GM18499 (cell line): Measurements from ENCODE around the gene MEF2D.

ENCODE experiments used
- ATAC-seq: cut with Tn5 transposase; IDR thresholded peaks from one replicate; pipeline ENCODE4 v1.9.1; 2021; ENCODE audit warnings: moderate number of reproducible peaks; ENCODE audit not compliant: insufficient read depth, unreplicated experiment

MEF2D gene

DNA sequence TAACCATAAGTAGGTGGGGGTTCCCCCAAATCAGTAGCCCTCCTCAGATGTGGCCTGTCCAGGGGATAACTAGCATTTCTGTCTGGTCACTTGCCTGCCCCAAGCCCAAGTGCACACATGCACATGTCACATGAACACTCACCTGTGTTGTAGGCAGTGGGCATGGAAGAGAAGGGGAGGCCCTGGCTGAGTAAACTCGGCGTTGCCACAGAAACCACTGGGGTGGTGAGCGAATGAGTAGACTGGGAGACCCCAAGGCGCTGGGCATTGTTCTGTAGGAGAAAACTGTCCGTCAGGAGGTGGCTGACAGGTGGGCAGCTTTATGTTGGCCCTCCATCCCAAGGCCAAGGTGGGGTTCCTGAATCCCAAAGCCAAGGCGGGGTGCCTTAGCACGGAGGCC is 25.6 kb downstream of the MEF2D start:
- ATAC-seq, result no peak

DNA sequence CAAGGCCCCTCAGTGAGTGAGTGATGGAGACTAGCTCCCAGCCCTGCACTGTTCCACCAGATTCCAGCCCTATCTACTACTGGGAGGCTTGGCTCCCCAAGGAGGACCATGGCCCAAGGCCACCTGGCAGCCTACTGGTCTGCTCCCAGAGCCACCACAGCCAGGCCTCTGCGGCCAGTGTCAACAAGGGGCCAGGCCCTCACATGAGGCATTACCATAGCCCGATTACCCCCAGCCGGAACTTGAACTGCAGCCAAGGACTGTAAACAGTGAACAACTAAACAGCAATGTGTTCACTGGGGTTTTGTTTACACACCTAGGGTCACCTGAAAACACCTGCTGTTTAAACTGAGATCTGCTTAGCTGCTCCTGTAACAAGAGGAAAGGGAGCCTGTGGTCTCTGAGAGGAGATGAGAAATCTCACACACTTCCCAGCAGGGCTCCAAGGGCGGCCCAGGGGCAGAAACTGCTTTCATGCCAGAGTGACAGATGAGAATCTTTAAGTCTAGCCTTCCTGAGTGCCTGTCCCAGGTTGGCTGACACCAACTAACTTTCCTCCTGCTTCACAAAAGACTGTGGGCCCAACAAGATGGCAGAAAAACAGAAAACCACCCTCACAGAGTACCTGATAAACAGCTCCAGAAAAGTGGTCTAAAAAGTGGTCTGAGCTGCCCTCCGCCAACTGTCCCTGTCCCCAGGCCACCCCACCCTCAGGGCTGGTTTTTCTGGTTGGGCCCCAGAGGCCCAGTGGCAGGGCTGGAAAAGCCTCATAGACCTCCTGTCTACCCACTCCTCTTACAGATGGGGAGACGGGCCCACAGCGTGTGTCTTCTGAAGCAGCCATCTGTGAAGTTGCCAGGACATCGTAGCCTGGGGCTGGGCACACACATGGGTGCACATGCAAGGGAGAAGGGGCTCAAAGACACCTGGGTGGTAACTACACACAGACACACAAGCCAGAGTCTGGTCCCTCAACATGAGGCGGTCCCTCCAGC is 28.8 kb downstream of the MEF2D start:
- no peak for ATAC-seq

DNA sequence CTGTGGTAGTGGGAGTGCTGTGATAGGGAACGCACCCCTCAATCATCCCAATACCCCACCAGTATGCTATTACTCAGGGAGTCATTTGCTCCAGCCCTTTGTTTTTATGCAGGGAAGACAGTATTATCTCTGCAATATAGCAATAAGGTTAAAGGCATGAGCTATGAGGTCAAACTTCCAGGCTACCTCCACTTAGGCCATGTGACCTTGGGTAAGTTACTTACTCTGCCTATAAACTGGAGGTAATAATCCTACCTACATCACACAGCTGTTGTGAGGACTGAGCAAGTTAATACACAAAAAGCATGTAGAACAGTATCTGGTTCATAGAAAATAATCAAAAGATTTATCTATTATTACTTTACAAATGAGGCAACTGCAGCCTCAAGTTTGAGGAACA is 30.1 kb downstream of the MEF2D start:
- no peak for ATAC-seq

DNA sequence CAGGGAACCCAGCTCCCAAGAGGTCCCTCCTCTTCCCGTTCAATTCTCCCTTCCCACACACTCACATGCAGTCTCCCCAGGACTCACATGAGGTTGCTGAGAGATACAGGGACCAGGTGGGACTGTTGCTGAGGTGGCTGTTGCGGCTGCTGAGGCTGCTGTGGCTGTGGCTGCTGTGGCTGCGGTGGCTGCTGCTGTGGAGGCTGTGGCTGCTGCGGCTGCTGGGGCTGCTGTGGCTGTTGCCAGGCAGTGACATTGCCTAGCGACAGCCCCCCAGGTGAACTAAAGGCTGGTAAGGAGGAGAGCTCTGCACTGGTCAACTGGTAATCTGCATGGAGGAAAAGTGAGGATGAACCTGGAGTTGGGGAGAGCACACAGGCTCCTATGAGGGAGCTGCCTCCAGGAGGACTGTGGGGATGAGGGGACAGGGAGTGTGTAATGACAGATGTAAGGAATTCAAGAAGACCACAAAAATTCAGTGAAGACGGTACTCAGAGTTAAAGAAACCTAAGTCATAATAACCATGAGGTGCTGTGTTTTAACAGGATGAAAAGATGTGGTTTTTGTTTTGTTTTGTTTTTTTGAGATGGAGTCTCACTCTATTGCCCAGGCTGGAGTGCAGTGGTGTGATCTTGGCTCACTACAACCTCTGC is 31.8 kb downstream of the MEF2D start:
- no peak for ATAC-seq

DNA sequence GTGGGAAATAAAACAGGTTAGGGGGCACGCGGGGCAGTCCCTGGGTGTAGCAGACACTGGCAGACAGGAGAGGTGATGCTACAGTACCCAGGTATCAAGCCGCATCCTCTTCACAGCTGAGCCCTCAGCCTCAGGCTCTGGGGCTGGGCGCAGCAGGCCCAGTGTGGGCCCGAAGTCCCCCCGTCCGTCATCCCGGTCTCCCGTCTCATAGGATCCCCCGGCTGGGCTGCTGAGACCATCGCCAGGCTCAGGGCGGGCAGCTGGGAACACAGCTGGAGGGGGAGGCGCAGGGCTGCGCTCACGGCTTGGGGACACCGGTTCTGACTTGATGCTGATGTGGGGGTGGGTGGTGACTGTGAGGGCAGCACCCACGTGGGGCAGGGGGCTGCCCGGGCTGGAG is 32.7 kb downstream of the MEF2D start:
- ATAC-seq, result no peak

DNA sequence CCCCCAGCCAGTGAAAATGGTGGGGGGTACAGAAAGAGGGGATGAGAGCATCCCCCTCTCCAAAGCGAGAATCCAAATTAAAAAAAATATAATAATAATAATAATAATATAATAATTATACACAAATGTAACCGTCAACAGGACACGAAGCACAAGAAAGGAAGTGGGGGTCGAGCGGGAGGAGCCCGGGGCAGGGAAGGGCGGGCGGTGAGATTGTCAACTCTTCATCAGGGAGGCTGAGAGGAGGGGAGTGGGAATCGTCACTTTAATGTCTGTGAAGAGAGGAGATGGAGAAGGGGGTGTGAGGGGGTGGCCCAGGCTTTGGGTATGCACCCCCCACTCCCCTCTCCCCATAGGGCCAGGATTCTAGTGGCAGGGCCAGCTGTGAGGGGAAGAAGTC is 33.2 kb downstream of the MEF2D start:
- ATAC-seq, result no peak

DNA sequence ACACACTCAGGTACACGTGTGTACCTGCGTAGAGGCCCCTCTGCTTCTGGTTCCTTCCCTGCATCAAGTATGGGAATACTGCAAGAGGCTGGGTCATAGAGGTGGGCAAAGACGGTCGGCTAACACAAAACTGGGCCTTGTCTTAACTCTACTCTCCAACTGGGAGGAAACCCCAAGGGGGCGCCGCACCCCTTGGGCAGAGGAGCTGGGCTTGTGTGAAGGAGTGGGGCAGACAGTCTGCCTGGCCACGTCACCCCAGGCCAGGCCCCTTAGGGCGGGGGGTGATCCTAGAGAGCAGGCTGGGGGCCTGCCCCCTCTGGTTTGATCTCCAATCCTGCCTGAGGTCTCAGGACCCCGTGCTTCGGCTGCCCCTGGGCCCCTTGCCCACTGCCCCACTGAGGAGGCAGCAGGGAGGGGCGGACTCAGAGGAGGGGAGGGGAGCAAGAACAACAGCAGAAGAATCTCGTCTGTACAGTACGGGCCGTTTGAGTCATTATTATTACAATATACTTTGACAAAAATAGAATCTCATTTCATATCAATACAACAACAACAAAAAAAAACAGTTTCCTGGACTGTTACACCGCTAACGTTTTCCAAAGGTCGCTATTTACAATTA is 34.7 kb downstream of the MEF2D start:
- ATAC-seq, result no peak

DNA sequence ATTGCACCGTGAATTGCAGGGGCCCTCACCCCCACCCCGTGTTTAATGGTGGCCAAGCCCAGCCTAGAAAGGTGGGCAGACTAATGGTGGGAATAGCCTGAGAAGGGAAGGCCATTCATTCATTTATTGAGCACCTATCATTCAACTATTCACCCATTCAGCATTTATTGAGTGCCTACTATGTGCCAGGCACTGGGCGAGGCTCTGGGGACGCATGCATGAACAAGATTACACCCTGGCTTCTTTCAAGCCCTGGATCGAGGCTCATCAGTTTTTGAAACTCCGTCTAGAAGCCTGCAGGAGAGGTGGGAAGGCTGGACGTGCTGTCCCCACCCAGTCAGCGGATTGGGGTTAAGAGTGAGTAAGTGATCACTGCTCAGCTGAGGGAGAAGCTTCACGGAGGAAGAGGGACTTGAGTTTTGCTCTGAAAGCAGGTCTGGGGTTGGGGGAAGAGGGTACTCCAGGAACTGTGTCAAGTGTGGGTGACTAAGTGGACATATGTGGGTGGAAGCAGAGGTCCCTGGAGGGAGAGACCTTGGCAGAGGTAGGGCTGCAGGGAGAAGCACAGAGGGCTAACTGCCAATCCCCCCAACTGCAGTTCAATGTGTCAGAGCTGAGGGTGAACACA is 35.6 kb downstream of the MEF2D start:
- no peak for ATAC-seq

DNA sequence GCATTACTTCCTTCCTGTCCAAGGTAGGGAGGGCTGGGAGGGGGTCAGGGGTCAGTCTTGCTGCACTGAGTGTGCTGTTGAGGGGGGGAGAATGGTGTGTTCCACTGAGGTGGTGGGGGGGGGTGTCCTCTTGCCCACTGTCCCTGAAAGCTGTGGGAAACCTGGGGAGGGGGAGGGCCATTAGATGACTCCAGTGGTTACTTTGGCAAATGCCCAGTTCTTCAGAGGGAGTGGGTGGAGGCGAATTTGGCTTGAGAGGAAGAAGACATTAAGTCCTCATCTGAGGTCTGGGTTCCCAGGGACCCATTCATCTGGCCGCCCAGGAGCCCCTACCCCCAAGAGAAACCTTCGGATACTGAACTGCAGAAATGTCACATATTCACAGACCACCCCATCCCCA is 36.2 kb downstream of the MEF2D start:
- ATAC-seq, result no peak

DNA sequence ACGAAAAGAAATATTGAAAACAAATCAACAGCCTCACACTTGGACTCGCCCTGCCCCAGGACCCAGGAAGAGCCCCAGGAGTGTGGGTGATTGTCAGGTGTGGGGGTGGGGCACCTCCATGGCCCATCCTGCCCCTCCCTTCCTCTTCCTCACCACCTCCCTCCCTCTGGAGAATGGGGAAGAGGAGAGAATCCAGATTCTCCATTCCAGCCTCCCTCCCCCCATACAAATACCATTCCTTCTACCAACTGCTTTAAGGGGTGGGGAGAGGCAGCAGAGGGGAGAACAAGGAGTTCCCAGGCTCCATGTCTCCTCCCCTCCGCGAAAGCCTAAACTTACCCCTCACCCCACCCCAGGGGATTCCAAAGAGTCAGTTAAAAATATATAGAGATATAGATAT is 36.7 kb downstream of the MEF2D start:
- ATAC-seq, result no peak

DNA sequence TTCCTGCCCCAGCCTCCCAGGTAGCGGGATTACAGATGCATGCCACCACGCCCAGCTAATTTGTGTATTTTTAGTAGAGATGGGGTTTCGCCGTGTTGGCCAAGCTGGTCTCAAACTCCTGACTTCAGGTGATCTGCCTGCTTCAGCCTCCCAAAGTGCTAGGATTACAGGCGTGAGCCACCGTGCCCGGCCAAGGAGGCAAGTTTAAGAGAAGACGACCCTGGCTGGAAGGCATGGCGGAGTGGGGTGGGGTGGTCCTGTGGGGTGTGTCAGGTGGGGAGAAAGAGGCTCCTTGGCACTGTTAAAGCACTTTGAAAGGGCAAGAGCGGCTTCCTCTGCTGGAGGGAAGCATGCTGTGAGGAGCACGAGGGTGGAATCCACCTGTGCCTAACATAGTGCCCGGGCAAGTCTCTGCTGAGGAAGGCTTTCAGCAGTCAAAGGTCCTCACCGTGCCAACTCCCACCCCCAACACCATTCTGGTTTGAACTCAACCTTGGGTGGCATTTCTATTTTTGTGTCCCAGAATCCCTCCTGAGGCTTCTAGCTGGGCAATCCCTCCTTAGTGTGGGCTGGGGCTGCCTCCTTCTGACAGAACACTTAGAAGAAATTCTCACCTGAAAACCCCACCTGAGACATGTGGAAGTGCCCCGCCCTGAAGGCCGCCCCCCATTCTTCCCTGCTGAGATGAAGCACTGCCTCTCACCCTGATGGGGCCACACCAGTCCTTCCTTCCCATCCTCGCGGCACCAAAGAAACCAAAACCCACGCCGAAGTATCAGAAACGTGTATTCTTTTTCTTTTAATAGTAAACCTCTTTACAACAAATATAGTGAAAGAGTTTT is 37.4 kb downstream of the MEF2D start:
- no peak for ATAC-seq

DNA sequence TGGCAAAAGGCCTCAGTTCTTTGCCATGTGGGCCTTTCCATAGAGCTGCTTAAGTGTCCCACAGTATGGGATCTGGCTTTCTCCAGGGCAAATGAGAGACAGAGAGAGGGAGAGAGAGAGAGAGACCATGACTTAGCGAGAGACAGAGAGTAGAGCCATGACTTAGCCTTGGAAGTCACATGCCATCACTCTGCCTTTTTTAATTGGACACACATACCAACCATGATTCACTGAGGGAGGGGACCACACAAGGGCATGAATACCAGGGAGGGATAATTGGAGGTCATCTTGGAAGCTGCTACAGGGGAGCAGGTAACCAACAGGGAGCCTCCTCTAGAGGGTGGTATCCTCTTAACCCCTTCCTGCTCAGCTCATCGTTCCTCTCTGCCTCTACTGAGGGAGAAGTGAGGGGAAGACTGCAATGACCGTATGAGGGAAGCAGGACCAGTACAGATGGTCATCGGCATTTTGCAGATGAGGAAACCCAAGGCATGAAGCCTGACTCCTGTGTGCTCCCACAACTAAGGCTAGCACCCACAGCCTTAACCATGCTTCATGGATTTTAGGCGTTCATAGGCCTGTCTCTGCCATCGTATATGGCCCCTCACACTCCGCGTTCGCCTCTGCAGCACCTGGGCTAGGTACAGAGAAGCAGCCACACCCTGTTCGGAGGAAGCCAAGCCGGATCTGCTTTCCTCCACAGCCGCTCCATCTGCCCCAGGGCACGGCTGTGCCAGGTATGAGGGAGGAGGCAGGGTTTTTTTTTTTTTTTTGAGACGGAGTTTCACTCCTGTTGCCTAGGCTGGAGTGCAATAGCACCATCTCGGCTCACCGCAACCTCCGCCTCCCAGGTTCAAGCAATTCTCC is 38.6 kb downstream of the MEF2D start:
- ATAC-seq, result no peak

DNA sequence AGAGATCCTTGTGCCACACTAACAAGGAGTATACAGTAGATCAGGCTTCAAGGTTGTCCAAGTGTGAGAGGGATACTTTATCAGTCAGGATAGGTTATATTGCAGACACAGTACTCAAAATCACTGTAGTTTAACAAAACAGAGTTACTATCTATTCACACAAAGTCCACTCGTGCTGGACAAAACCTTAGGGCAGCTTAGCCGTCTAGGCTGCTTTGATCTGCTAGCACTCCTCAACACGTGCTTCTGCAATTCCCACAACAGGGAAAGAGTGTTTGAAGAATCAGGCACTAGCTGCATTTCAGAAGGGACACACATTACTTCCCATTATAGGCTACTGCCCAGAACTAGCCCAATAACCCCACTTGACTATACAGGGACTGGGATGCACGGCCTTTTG is 39.5 kb downstream of the MEF2D start:
- no peak for ATAC-seq

DNA sequence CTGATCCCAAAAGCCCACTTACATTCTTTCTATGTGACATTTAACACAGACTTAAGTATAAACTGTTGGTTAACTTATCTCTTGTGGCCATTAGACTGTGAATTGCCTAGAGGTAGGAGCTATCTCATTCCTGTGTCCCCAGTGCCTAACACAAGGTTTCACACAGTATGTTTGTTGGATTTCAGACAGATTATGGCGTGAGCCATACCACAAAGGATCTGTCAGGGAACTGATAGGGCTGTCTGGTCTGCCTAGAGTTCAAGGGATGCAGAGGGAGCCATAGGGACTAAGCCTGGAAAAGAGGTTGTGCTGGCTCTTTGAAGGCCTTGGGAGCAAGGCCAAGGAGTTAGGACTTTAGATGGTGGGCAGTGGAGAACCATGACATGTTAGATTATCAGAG is 40.0 kb downstream of the MEF2D start:
- no peak for ATAC-seq

DNA sequence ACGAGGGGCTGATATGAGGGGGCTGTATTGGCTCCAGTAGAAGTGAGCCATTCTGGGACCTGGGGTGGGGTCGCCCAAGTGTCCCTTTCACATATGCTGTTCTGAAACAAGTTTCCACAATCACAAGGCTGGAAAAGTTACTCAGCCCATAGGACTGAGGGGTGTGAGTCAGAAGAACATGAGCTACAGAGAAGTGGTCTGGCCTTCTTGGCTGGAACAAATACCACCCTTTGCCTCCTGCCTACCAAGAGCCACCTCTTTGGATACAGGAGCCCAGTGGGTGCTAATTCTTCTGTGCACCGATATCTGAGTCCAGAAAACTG is 42.4 kb downstream of the MEF2D start:
- ATAC-seq, result no peak

DNA sequence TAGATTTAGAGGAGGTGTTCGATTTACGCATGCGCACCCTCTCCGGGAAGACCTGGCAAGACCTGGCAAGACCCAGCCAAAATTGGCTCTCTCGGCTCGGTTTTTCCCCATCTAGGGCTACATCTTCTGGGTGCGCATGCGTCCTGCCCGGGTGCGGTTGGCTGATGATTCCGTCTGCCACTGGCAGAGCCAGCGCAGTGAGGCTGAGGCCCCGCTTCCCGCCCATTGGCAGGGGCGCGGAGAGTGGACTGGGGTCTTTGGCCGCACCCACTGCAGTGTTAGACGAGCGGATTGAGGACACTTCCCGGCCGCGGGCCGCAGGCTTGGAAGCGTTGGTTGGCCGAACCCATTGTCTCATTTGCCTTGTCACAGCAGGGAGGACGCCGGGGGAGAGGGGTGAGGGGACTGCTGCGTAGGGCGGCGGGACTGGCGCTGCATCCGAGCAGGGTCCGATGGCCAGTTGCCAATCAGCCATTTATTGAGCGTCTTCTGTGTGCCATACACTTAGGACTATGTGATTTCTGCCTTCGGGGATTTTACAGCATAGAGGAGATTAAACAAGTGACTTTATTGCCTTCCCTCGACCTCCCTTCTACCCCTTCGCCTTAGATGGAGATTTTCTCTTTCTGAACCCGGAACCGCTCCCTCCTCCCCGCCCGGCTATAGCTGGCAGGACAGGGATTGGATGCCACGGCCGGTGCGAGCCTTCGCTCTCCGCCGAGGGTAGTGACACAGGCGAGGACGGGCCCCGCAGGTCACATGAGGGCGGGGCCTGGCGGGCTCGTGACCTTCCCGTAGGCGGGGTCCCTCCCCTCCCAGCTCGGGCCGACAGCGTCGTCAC is 43.7 kb downstream of the MEF2D start:
- peak; percentile 44 for ATAC-seq

DNA sequence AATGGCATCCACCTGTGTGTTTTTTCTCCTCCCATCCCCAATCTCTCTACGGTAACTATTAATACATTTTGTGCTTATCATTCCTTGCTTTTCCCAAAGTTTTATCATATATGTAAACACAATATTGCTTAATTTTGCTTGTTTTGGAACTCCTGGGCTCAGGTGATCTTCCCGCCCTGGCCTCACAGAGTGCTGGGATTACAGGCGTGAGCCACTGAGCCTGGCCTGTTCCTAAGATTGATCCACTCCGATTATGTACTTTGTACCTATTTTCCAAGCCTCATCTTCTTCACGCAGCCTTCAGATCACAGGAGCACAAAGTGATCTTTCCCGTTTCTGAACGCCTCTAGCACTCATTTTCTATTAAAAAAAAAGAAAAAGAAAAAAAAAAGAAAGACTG is 45.2 kb downstream of the MEF2D start:
- ATAC-seq, result no peak

DNA sequence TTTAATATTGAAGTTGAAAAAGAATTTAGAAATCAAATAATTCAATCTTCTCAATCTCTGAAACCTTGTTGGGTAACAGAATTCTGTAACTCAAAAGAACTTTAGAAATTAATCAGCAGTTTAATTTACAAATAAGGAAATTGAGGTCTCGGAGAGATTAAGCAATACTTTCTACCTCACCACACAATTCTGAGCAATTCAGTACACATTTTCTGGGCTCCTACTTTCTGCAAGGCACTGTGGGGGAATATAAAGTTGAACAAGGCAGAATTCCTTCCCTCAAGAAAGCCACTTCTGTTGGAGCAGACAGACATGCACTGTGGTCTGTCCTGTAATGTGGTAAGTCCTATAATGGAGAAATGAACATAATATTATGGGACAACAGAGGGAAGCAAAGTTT is 47.7 kb downstream of the MEF2D start:
- ATAC-seq, result no peak
